ENCODE measurements around the gene FXYD1. TPM values are rescaled to one million over a fixed set of nuclear protein-coding genes. Genes with fewer than 3 reads are reported as not detected.
"Not testable (repeated sequence)": the region's sequence is repeated elsewhere in the genome, so short reads cannot be mapped to it uniquely, and the experiment has no call there.

Gene FXYD1
- total RNA-seq, 1 experiment from 2014 or later = not detected

- DNase-seq (ENCODE audit: low read depth) = no peak
These were observed 3.4 kb downstream of the FXYD1 start for GRCh38 chr19:35141837-35142605.

DNA sequence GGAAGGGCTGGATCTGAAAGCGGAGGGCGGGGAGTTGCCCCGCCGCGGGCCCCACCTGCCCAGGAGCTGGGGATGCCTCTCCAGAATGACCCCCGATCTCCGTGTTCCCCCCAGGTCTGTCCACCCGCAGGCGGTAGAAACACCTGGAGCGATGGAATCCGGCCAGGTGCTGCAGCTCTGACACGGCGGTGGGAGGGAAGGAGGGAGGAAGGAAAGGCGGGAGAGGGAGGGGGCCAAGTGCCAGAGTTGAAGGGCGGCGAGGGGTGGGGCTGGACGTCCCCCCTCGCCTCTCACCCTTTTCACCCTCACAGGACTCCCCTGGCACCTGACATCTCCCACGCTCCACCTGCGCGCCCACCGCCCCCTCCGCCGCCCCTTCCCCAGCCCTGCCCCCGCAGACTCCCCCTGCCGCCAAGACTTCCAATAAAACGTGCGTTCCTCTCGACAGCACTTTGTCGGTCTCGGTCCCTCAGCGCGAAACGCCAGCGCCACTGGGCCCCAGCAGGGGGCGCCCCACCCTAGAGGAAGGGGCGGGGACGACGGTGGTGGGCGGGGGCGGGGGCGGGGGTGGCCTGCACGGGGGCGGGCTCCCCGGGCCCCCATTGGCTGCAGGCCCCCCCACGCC, 4.1 kb downstream of the FXYD1 start:
- no peak for DNase-seq (ENCODE audit: low read depth)

DNA sequence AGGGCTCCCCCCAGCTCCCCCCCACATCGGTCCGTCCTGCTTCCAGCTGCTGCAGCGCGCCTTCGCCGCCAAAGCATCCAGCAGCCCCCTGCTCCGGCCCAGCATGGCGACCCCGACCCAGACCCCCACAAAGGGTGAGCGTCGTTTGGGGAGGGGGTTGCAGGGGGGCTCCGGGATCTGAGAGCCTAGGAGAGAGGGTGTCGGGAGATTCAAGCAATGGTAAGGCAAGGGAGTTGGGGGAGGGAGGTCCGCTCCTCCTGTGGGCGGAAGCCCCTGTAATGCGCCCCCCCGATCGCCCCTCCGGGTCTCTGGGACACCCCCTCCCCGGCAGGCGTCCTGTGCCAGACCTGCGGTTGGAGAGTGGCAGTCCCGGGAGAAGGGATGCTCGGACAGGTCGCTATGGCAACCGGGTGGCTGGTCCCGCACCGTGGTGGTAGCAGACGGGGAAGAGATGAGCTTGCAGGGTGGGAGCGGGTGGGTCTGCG, 4.6 kb downstream of the FXYD1 start, which contains the start of gene FXYD7:
Gene FXYD7 (plus strand): TSS at position 25 of the 485 bp plus-strand sequence. CDS start 79 bp downstream, at position 104.
- DNase-seq (ENCODE audit: low read depth) = no peak

- DNase-seq (ENCODE audit: low read depth) = no peak
These were observed 5.2 kb downstream of the FXYD1 start for GRCh38 chr19:35143818-35144217.

- no peak for DNase-seq (ENCODE audit: low read depth)
These were observed 5.6 kb downstream of the FXYD1 start for GRCh38 chr19:35144259-35144599.

GRCh38 chr19:35144600-35145436, 6.2 kb downstream of the FXYD1 start:
- peak; percentile 49 for DNase-seq (ENCODE audit: low read depth)

DNA sequence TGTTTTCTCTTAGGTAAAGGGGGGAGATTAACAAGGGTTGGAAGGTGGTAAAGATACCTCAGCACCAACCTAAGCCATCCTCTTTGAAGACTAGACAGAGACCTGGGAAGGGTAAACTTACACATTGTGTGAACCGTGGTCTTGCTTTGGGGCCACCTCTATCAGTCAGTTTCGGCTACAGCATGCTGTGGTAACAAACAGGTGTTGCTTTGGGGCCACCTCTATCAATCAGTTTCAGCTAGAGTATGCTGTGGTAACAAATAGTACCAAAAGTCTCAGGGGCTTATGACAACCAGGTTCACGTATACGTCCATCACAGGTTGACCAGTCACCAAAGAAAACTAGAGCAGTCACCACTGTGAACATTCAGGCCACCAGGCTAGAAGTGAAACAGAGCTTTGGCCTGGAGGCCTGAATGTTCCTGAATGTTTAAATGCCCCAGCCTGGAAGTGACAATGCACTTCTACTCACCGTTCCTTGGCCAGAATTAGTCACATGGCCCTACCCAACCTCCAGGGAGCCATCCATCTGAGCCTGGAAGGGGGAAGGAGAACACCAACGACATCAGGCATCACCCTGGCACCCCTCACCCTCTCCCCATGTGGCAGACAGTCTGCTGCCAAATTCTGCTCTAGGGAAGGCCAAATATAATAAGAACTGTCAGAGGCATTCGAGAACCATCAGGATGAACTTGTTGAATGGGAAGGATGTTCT, 8.3 kb downstream of the FXYD1 start:
- no peak for DNase-seq (ENCODE audit: low read depth)

DNA sequence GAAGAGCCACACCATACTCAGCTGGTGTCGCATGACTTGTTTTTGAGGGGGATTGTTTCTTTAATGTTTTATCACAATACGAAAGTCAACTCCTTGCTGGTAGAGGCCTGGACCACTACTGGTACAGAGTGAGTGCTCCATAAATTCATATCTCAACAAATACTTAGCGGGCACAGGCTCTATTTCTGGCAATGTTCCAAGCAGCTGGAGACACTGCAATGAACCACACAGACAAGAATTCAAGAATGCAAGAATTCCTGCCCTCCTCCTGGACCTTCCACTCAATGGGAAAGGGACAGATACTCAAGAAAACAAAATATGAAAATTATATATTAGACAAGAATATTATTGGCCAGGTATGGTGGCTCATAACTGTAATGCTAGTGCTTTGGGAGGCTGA, 10.8 kb downstream of the FXYD1 start:
- DNase-seq (ENCODE audit: low read depth) = no peak

- no peak for DNase-seq (ENCODE audit: low read depth)
These were observed 11.8 kb downstream of the FXYD1 start for GRCh38 chr19:35150445-35150844.

DNA sequence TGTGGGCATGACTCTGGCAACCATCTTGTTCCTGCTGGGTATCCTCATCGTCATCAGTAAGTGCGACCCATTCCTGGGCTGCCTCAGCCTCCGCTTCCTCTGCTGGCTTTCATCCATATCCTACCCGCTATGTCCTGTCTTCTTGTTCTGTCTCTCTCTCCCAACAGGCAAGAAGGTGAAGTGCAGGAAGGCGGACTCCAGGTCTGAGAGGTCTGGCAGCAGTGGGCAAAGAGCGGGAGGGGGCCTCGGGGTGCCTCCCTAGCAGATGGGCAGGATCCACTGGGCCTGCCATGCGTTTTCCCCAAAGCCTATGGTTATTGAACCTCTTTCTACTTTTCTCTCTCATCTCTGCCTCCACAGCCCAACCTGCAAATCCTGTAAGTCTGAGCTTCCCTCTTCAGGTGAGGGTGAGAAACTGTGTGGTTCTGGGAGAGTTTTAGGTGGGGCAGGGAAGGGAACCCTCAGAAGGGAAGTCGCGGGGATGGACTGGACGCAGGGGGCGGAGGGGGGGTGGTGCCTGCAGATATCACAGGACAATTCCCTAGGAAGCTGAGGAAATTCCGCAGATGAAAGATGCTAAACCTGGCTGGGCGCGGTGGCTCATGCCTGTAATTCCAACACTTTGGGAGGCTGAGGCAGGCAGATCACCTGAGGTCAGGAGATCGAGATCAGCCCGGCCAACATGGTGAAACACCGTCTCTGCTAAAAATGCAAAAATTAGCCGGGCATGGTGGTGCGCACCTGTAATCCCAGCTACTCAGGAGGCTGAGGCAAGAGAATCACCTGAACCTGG, 12.8 kb downstream of the FXYD1 start:
- no peak for DNase-seq (ENCODE audit: low read depth)

DNA sequence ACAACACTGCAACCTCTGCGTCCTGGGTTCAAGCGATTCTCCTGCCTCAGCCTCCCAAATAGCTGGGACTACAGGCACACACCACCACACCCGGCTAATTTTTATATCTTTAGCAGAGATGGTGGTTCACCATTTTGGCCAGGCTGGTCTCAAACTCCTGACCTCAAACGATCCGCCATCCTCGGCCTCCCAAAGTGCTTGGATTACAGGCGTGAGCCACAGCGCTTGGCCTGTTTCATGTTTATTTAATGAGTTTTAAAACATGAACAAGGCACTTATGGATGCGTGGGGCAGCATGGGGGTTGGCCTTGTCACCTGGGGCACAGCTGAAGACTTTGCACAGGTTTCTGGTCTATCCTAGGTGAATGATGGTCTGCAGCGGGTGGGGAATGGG, 14.5 kb downstream of the FXYD1 start:
- DNase-seq (ENCODE audit: low read depth) = not testable (repeated sequence)

DNA sequence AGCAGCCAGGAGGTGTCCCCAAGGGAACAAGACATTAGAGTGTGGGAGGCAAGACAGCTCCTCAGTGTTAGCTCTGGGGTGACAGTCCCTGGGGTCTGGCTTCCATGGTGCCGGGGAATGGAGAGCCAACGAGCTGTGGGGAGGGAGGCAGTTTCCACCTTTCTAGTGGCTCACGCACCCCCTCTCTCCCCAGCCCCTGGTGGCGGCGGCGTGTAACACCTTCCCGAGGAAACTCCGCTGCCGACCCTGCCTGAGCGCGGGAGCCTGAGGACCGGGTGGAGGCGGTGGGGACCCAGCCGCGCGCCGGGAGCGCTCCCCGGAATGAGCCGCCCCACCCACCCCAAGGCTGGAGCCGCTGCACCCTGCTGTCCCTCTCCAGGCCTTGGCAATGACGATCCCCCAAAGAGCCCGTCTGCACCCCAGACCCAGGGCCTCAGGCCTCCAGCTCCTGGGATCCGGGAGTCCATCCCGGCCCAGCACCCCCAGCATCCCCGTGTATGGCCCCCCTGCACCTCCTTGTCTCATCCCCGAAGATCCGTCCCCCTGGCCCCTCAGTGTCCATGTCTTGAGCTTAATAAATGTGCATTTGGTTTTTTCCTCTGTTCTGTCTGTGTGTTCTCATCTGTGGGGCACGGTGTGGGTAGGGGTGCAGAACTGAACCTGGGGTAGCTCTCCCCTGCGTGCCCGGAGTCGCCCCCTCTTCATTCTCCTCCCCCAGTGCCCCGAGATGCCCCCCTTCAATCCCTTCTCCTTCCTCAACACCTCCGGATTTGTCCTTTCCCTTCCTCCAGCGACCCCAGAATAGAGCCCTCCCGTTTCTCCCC, 15.3 kb downstream of the FXYD1 start:
- peak; percentile 36 for DNase-seq (ENCODE audit: low read depth)

GRCh38 chr19:35154525-35155406, 16.1 kb downstream of the FXYD1 start, which contains the start of gene FXYD5:
Gene FXYD5 (plus strand): TSS chr19:35154735. CDS start chr19:35155551, 816 bp downstream.
- peak; percentile 77 for DNase-seq (ENCODE audit: low read depth)

- DNase-seq (ENCODE audit: low read depth) = no peak
These were observed 16.8 kb downstream of the FXYD1 start for GRCh38 chr19:35155441-35155840.

DNA sequence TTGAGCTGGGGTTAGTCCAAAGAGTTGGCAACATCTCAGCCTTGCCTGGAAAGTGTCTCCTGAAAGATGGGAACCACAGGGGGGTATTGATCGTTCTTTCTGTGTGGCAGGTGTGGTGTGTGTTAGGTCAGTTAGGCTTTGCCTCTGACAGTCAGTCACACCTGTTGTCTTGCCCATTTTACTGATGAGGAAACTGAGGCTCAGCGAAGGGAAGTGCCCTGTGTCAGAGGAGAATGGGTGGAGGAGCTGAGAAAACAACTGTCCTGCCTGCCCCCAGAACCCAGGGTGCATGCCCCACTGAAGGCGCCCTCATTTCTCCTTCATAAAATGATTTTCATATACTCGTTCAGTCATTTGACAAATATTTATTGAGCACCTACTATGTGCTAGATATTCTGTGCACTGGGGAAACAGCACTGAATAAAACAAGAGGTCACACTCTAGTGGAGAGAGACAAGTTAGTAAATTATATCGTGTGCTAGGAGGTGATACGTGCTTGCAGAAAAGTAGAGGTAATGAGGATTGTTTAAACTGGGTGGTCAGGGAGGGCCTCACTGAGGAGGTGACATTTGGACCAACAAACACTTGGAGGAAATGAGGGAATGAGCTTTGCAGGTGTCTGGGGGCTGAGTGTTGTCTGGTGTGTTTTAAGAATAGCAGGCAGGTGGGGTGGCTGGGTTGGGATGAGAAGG, 17.5 kb downstream of the FXYD1 start:
- DNase-seq (ENCODE audit: low read depth) = no peak

- DNase-seq (ENCODE audit: low read depth) = no peak
These were observed 18.0 kb downstream of the FXYD1 start for GRCh38 chr19:35156673-35157014.

- DNase-seq (ENCODE audit: low read depth) = no peak
These were observed 18.8 kb downstream of the FXYD1 start for GRCh38 chr19:35157431-35157830.

DNA sequence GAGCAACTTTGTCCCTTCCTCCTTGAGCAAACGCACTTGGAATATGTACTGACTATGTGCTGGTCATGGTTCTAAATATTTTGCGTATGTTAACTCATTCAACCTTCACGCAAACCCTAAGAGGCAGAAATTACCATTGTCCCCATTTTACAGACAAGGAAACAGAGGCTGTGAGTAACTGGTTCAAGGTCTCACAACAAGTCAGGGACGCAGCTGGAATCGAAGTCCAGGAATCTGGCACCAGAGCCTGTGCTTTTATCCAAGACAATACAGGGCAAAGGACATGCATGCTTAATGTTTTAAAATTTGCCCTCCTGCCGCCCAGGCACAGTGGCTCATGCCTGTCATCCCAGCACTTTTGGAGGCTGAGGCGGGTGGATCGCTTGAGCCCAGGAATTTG, 21.0 kb downstream of the FXYD1 start:
- DNase-seq (ENCODE audit: low read depth) = no peak
